Dedifferentiated amniotic fluid mesenchymal stem cell (primary cell): ENCODE measurements around the gene STX11.
"Not testable (repeated sequence)": the region's sequence is repeated elsewhere in the genome, so short reads cannot be mapped to it uniquely, and the experiment has no call there.

Experiments used
- DNase-seq: peaks from one replicate; pipeline ENCODE4 v3.0.0-alpha.2; 2016; ENCODE audit errors: extremely low spot score

The STX11 gene

GRCh38 chr6:144149894-144150709 is at the start of gene STX11:
Gene STX11 (plus strand): TSS chr6:144150517. CDS start chr6:144186628, 36,111 bp downstream.
- DNase-seq = no peak

- no peak for DNase-seq
Measured at GRCh38 chr6:144103026-144103563, 47.2 kb upstream of the STX11 start.

GRCh38 chr6:144104488-144104887 is 45.8 kb upstream of the STX11 start:
- no peak for DNase-seq

GRCh38 chr6:144104898-144105487 is 45.3 kb upstream of the STX11 start:
- DNase-seq = peak; percentile 77

- no peak for DNase-seq
Measured at GRCh38 chr6:144106206-144106605, 44.1 kb upstream of the STX11 start.

GRCh38 chr6:144110210-144110609 is 40.1 kb upstream of the STX11 start:
- no peak for DNase-seq

- no peak for DNase-seq
Measured at GRCh38 chr6:144113366-144113765, 37.0 kb upstream of the STX11 start.

GRCh38 chr6:144115219-144115618 is 35.1 kb upstream of the STX11 start:
- no peak for DNase-seq

- DNase-seq = no peak
Measured at GRCh38 chr6:144119376-144119775, 30.9 kb upstream of the STX11 start.

- DNase-seq = no peak
Measured at GRCh38 chr6:144122861-144123260, 27.5 kb upstream of the STX11 start.

- no peak for DNase-seq
Measured at GRCh38 chr6:144123421-144123820, 26.9 kb upstream of the STX11 start.

GRCh38 chr6:144123836-144124235 is 26.5 kb upstream of the STX11 start:
- DNase-seq = no peak

- no peak for DNase-seq
Measured at GRCh38 chr6:144127097-144127496, 23.2 kb upstream of the STX11 start.

GRCh38 chr6:144129469-144129868 is 20.8 kb upstream of the STX11 start:
- DNase-seq = no peak

GRCh38 chr6:144131248-144131709 is 19.0 kb upstream of the STX11 start:
- no peak for DNase-seq

GRCh38 chr6:144132167-144132690 is 18.1 kb upstream of the STX11 start:
- not testable (repeated sequence) for DNase-seq

- no peak for DNase-seq
Measured at GRCh38 chr6:144133225-144133821, 17.0 kb upstream of the STX11 start.

GRCh38 chr6:144134176-144134575 is 16.1 kb upstream of the STX11 start:
- DNase-seq = no peak

GRCh38 chr6:144134737-144135136 is 15.6 kb upstream of the STX11 start:
- no peak for DNase-seq

GRCh38 chr6:144138542-144138941 is 11.8 kb upstream of the STX11 start:
- DNase-seq = no peak

- DNase-seq = no peak
Measured at GRCh38 chr6:144139817-144140216, 10.5 kb upstream of the STX11 start.

GRCh38 chr6:144140867-144141266 is 9.4 kb upstream of the STX11 start:
- no peak for DNase-seq
